Caco-2 (cell line): ENCODE results near the gene ADGRF4. TPM values are rescaled to one million over a fixed set of nuclear protein-coding genes. Genes with fewer than 3 reads are reported as not detected.

Experiments used
- BruUV-seq: library from RNA; stranded (reverse); fragments of 400-500 nt; replicated peaks from 2 replicates; lab custom pipeline; 2021; lab: Mats Ljungman, UMichigan
- CTCF ChIA-PET: fragments of 300-600 bp; sonication (Branson Sonifier 250); formaldehyde crosslinking; loops from one replicate; lab custom pipeline; 2022; ENCODE audit warnings: antibody characterized with exemption; lab: Charles Lee
- POLR2A ChIA-PET: fragments of 300-600 bp; sonication (Branson Sonifier 250); formaldehyde crosslinking; loops from one replicate; lab custom pipeline; 2022; ENCODE audit warnings: antibody characterized with exemption; lab: Charles Lee
- DNase-seq, 2 experiments: peaks; one replicate each; pipeline versions ENCODE4 v3.0.0 to v3.0.0-alpha.2; 2020 to 2022
- H3K27me3 ChIP-seq: replicated peaks from 2 replicates; pipeline ENCODE4 v1.6.0; 2011; ENCODE audit warnings: low read length; ENCODE audit not compliant: control insufficient read depth, insufficient read depth
- H3K36me3 ChIP-seq: 2 replicates; pipeline ENCODE4 v1.5.1; 2011; ENCODE audit warnings: low read length; ENCODE audit not compliant: control insufficient read depth, insufficient read depth
- H3K4me1 ChIP-seq: fragments of 250-450 bp; sonication (Bioruptor Pico); 2 replicates; pipeline ENCODE4 v1.5.1; 2020; ENCODE audit warnings: mild to moderate bottlenecking
- H3K4me3 ChIP-seq: 2 replicates; pipeline ENCODE4 v1.5.1; 2011; ENCODE audit warnings: low read depth, mild to moderate bottlenecking, control low read depth, low read length
- H3K9me3 ChIP-seq: fragments of 250-450 bp; sonication (Bioruptor Pico); 2 replicates; pipeline ENCODE4 v1.5.1; 2020; ENCODE audit warnings: mild to moderate bottlenecking, moderate library complexity
- H3K27ac Mint-ChIP-seq: one replicate; pipeline ENCODE4 v1.8.0; 2022; ENCODE audit warnings: mixed read lengths; ENCODE audit not compliant: unreplicated experiment
- H3K27me3 Mint-ChIP-seq: one replicate; pipeline ENCODE4 v1.8.0; 2022; ENCODE audit warnings: mixed read lengths; ENCODE audit not compliant: insufficient read depth, unreplicated experiment
- H3K36me3 Mint-ChIP-seq: one replicate; pipeline ENCODE4 v1.8.0; 2022; ENCODE audit warnings: mild to moderate bottlenecking, mixed read lengths; ENCODE audit not compliant: insufficient read depth, unreplicated experiment
- H3K4me1 Mint-ChIP-seq: one replicate; pipeline ENCODE4 v1.8.0; 2022; ENCODE audit warnings: low read depth, mixed read lengths; ENCODE audit not compliant: unreplicated experiment
- H3K4me3 Mint-ChIP-seq: one replicate; pipeline ENCODE4 v1.8.0; 2022; ENCODE audit warnings: mild to moderate bottlenecking, moderate library complexity, mixed read lengths; ENCODE audit not compliant: unreplicated experiment
- H3K9me3 Mint-ChIP-seq: one replicate; pipeline ENCODE4 v1.8.0; 2022; ENCODE audit warnings: mixed read lengths; ENCODE audit not compliant: unreplicated experiment
- intact Hi-C: fragments of 100-400 bp; cut with micrococcal nuclease; formaldehyde crosslinking; loops from one replicate; pipeline ENCODE4 v1.10.0; 2022; ENCODE audit not compliant: unreplicated experiment
- total RNA-seq: library from RNA; stranded (reverse); gene quantifications from 2 replicates; pipeline ENCODE4 v1.2.3, GENCODE V29; 2022
- TF ChIP-seq, protein P1 (sequence below), 2 experiments: fragments of 200-600 bp in 1 of 2; IDR thresholded peaks; 1 replicate in 1 of 2; 2 replicates in 1 of 2; pipeline versions ENCODE4 v1.5.1 to v1.8.0; 2011 to 2022; ENCODE audit warnings: antibody characterized with exemption in 1 of 2, control low read depth in 1 of 2, inconsistent platforms in 1 of 2, low read depth in 1 of 2, low read length in 1 of 2, mild to moderate bottlenecking in 1 of 2, moderate library complexity in 1 of 2; ENCODE audit not compliant: insufficient read depth in 1 of 2, severe bottlenecking in 1 of 2, unreplicated experiment in 1 of 2

Gene ADGRF4
- total RNA-seq, 1 experiment from 2014 or later = 10.6 TPM

DNA sequence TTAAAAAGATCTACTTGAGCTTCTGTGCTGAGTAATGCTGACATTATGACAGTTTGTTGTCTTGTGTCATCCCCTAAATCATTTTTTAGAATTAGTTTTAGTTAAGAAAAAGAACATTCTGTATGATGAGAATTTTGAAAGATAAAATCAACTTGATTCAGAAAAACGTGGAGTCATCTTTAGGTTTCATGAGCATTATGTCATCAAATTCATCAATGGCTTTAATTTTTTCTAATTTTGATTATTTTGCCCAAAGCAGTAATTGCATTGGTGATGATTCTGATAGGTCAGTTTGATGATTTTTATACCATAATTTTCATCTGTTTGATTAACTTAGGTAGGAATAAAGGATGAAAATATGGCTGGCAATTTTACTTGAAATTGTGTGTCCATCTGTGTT is 26.6 kb upstream of the ADGRF4 start:
- Mint-ChIP-seq H3K4me1 (peaks cover 9% of the 10 kb centered on the region), H3K36me3 (no peaks in the 10 kb centered on the region), H3K27ac (no peak overlapping the region), H3K4me3 (no peak overlapping the region), H3K27me3 (no peaks in the 10 kb centered on the region), H3K9me3 (no peaks in the 10 kb centered on the region)
- Histone ChIP-seq H3K36me3 (no peaks in the 10 kb centered on the region), H3K4me3 (no peak overlapping the region), H3K27me3 (no peaks in the 10 kb centered on the region), H3K4me1 (peaks cover 15% of the 10 kb centered on the region), H3K9me3 (no peaks in the 10 kb centered on the region)
- DNase-seq = no peak
- CTCF ChIA-PET = no interaction called here
- intact Hi-C loops = no loop called here
- POLR2A ChIA-PET = no interaction called here
- TF ChIP-seq, protein P1, sequence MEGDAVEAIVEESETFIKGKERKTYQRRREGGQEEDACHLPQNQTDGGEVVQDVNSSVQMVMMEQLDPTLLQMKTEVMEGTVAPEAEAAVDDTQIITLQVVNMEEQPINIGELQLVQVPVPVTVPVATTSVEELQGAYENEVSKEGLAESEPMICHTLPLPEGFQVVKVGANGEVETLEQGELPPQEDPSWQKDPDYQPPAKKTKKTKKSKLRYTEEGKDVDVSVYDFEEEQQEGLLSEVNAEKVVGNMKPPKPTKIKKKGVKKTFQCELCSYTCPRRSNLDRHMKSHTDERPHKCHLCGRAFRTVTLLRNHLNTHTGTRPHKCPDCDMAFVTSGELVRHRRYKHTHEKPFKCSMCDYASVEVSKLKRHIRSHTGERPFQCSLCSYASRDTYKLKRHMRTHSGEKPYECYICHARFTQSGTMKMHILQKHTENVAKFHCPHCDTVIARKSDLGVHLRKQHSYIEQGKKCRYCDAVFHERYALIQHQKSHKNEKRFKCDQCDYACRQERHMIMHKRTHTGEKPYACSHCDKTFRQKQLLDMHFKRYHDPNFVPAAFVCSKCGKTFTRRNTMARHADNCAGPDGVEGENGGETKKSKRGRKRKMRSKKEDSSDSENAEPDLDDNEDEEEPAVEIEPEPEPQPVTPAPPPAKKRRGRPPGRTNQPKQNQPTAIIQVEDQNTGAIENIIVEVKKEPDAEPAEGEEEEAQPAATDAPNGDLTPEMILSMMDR (IDR thresholded peaks at IDR 0.05; ENCODE audit: insufficient read depth in 1 of 2, low read depth in 1 of 2, low read length in 1 of 2, severe bottlenecking in 1 of 2, unreplicated experiment in 1 of 2) = no peak
- no TSS peak for BruUV-seq

DNA sequence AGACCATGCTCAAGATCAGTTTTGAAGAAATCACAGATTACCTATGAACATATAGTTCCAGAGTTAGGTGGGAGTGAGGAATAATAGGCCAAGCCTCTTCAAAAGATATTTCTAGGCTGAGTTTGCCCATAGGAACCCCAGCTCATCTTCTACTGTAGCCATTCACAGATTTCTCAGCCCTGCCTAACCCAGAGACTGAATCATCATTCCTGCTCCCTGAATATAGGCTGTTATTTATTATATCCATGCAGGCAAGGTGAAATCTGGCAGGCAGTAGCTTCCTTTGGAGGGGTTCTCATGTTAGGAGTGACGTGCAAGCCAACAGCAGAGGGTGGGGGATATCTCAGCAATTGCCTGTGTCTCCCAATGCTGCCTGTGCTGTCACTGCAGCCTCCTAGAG is 25.6 kb upstream of the ADGRF4 start:
- Histone ChIP-seq H3K36me3 (no peaks in the 10 kb centered on the region), H3K27me3 (no peaks in the 10 kb centered on the region), H3K4me1 (peaks cover 15% of the 10 kb centered on the region), H3K9me3 (no peaks in the 10 kb centered on the region), H3K4me3 (no peak overlapping the region)
- Mint-ChIP-seq H3K36me3 (no peaks in the 10 kb centered on the region), H3K27ac (no peak overlapping the region), H3K4me1 (peaks cover 9% of the 10 kb centered on the region), H3K9me3 (no peaks in the 10 kb centered on the region), H3K27me3 (no peaks in the 10 kb centered on the region), H3K4me3 (no peak overlapping the region)
- no TSS peak for BruUV-seq
- DNase-seq = no peak
- CTCF ChIA-PET = interaction anchor here (0.5 to 0.6 kb wide), 2 partner anchors 20 to 390 kb away, joined by 3 to 5 read pairs; no protein-coding TSS in a partner anchor
- TF ChIP-seq, protein P1 (IDR thresholded peaks at IDR 0.05; ENCODE audit: insufficient read depth in 1 of 2, low read depth in 1 of 2, low read length in 1 of 2, severe bottlenecking in 1 of 2, unreplicated experiment in 1 of 2) = no peak
- intact Hi-C loops = no loop called here
- POLR2A ChIA-PET = no interaction called here

DNA sequence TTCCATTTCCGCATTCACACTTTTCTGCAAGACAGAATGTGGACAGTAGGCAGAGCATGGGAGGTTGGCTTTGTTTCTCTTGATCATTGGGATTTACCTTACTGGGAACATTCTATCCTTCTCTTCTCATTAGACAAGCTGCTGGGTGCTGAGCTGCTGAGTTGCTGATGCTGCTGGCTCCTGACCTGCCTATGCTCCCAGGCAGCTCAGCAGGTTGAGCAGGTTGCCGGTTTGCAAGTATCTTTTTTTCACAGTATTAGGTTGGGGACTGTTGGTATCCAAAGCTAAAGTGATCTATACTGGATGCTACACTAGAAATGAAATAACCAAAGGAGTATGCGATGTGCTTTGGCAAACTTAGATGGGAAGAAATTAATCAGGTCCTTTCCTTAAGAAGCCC is 23.7 kb upstream of the ADGRF4 start:
- POLR2A ChIA-PET = interaction anchor here (0.7 kb wide), 1 partner anchor 215 kb away, joined by 3 read pairs; no protein-coding TSS in a partner anchor
- no peak overlapping the region for H3K4me3 ChIP-seq
- Mint-ChIP-seq H3K36me3 (no peaks in the 10 kb centered on the region), H3K9me3 (no peaks in the 10 kb centered on the region), H3K27me3 (no peaks in the 10 kb centered on the region), H3K4me3 (no peak overlapping the region), H3K27ac (no peak overlapping the region), H3K4me1 (peaks cover 5% of the 10 kb centered on the region)
- CTCF ChIA-PET = no interaction called here
- no TSS peak for BruUV-seq
- no peaks in the 10 kb centered on the region for H3K9me3 ChIP-seq
- H3K36me3 ChIP-seq = no peaks in the 10 kb centered on the region
- H3K27me3 ChIP-seq = no peaks in the 10 kb centered on the region
- intact Hi-C loops = no loop called here
- no peak for DNase-seq
- TF ChIP-seq, protein P1 (IDR thresholded peaks at IDR 0.05; ENCODE audit: insufficient read depth in 1 of 2, low read depth in 1 of 2, low read length in 1 of 2, severe bottlenecking in 1 of 2, unreplicated experiment in 1 of 2) = no peak
- peaks cover 7% of the 10 kb centered on the region for H3K4me1 ChIP-seq
